GM21723 (cell line): ENCODE results near the gene PAK1.
"Not testable (repeated sequence)": the region's sequence is repeated elsewhere in the genome, so short reads cannot be mapped to it uniquely, and the experiment has no call there.

Source experiments
- ATAC-seq: cut with Tn5 transposase; IDR thresholded peaks from one replicate; pipeline ENCODE4 v1.9.1; 2021; ENCODE audit warnings: mild to moderate bottlenecking, moderate library complexity; ENCODE audit not compliant: unreplicated experiment

The PAK1 gene

DNA sequence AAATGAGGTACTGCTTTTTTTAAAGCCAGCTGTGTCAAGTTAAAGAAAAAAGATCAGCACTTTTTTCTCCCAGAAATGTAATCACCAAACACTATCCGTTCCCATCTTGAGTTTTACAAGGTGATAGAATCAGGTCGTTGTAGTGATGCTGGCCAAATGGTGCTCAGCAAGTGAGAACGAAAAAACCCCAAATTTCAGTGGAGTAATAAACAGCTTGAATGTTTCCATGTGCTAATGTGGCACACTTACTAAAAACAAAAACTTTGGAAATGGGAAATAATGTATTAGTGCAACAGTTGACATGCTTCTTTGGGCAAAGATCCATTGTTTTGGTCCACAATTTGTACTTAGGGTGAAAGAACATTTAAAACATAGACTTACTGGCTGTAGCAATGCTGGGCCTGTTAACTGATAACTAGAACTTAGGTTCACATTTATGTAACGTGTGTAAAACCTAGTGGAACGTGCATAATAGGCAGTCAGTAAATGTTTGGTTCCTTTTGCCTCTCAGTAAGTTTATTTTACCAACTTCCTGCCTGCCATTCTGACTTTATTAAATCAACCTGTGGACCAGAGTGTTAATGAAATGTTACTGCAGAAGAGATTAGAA lies 157.1 kb downstream of the PAK1 start:
- no peak for ATAC-seq

GRCh38 chr11:77312107-77312506 lies 161.8 kb downstream of the PAK1 start:
- no peak for ATAC-seq

DNA sequence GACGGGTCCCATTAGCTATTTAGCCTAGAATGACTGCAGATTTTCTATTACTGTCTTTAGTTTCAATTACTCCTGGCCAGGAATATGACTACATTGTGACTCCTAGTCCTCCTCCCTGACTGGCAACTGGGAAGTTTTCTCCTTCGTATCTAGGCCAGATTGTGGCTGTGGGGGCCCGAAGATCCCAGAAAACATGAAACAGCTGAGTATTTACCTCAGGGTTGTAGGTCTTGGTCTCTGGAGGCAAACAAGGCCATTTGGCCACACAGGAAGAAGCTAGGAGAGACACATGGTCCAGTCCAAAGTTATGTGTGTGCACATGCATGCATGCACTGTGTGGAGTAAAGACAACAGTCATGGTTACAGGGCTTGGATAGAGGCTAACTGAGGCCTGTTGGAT lies 162.2 kb downstream of the PAK1 start:
- ATAC-seq, result no peak

DNA sequence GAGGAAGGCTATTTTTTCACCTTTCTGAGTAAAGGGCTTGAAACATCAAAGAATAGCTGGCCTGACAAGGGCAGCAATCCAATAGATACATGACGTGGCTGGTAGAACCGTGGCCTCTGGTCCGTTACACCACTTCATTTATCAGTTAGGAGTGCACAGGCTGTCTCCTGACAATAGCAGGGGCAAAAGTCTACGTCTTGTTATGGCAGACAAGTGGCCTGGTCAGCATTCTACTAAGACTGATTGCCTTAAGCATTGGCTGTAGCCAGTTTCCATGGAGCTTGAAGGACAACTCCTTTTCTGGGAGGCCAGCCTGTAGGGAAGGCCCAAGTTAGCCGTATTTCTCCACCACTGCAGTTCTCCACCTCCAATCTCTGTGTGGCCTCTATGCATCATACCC lies 163.2 kb downstream of the PAK1 start:
- ATAC-seq, result no peak

GRCh38 chr11:77309401-77310085 lies 164.4 kb downstream of the PAK1 start:
- ATAC-seq, result no peak

- ATAC-seq, result no peak
Observed at GRCh38 chr11:77308838-77309237, 165.1 kb downstream of the PAK1 start.

DNA sequence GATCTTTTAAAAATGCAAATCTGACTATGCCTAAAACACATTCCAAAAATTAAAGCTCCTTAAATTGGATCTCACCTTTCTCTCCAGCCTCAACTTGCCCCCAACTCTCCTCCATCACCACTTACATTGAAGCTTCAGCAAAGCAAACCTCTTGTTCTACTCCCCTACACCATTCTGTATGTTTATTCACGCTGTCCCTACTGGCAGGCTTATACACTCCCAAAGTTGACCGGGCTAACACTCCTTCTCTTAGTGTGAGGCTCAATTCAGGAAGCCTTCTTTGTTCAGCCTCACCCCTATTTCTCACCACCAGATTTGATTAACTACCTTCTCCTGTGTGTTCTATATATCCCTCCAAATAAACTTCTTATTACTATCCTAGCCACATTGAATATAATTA lies 170.6 kb downstream of the PAK1 start:
- ATAC-seq, result no peak

GRCh38 chr11:77302752-77303151 lies 171.1 kb downstream of the PAK1 start:
- no peak for ATAC-seq

- no peak for ATAC-seq
Observed at GRCh38 chr11:77301510-77301909, 172.4 kb downstream of the PAK1 start, which contains the start of gene GDPD4. TSS of gene GDPD4 (minus strand) at chr11:77301686. CDS start at chr11:77285137, 16,549 bp downstream.

DNA sequence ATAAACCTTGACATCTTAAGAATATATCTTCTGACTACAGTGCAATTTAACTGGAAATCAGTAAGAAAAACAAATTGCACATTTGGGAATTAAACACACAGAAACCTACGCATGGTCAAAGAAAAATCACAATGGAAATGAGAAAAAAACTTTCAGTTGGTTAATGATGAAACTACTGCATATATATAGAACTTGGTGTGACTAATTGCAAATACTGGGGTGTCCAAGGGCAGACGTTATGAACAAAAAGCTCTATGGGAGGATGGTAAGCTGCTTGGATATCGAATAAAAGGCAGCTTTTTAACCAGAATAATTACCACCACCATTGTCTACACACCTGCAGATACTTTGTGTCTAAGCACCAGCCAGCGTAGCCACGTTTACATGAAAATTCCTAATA lies 173.2 kb downstream of the PAK1 start:
- no peak for ATAC-seq

GRCh38 chr11:77300028-77300427 lies 173.9 kb downstream of the PAK1 start:
- not testable (repeated sequence) for ATAC-seq

DNA sequence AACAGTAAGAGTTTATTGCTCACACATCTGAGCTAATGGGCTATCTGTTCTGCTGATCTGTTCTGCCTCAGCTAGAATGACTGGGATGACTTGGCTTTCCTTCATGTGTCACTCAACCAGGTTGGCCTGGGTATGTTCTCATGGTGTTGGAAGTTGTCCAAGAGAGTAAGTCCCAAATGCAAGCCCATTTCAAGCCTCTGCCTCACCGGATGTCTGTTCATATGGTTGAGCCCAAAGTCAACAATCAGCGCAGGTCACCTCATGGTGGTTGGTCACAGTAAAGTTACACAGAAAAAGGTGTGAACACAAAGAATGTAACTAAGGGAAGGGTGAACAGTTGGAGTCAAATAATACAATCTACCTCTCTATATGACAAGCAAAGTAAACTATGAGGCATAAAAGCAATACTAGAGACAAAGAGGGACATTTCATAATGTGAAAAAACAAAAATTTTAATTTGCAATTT lies 174.3 kb downstream of the PAK1 start:
- ATAC-seq, result no peak

DNA sequence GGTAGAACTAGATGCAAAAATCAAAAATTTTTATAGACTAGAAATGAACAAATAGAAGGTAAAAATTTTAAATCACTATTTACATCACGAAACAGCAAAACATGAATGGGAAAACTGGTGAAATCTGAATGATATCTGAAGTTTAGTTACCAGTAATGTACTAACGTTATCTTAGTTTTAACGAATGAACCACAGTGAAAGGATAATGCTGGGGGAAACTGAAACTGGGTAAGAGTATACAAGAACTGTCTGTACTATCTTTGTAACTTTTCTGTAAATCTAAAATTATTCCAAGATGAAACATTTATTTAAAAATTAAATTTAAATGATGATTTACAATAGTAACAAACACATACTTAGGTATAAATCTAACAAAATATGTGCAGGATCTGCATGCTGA lies 179.9 kb downstream of the PAK1 start:
- ATAC-seq, result no peak

- no peak for ATAC-seq
Observed at GRCh38 chr11:77289737-77290136, 184.2 kb downstream of the PAK1 start.

DNA sequence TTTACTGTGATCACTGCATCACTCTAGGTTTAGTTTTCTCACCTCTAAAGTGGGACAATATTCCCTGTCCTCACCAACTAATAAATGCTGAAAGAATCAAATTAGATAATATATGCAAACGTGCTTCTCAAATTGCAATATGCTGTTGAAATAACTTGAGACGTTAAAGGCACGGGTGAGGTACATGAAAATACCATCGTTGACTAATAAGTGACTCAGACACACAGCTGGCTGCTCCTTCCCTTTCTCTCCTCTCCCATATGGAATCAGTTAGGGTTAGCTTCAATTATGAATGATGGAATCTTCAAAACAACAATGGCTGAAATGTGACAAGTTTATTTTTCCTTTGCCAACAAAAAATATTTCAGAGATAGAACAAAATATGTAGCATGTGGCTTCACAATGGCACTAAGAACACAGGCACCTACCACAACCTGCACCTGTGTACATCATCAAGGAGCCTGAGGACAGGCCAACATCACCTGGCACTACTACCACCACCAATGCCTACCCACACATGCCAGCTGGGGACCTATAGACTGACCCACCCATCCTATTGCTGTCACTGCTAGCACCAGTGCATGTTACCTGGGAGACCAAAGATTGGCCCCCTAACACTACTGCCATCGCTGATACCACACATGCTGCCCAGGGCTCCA lies 186.2 kb downstream of the PAK1 start:
- no peak for ATAC-seq

GRCh38 chr11:77287136-77287535 lies 186.8 kb downstream of the PAK1 start:
- ATAC-seq, result no peak

DNA sequence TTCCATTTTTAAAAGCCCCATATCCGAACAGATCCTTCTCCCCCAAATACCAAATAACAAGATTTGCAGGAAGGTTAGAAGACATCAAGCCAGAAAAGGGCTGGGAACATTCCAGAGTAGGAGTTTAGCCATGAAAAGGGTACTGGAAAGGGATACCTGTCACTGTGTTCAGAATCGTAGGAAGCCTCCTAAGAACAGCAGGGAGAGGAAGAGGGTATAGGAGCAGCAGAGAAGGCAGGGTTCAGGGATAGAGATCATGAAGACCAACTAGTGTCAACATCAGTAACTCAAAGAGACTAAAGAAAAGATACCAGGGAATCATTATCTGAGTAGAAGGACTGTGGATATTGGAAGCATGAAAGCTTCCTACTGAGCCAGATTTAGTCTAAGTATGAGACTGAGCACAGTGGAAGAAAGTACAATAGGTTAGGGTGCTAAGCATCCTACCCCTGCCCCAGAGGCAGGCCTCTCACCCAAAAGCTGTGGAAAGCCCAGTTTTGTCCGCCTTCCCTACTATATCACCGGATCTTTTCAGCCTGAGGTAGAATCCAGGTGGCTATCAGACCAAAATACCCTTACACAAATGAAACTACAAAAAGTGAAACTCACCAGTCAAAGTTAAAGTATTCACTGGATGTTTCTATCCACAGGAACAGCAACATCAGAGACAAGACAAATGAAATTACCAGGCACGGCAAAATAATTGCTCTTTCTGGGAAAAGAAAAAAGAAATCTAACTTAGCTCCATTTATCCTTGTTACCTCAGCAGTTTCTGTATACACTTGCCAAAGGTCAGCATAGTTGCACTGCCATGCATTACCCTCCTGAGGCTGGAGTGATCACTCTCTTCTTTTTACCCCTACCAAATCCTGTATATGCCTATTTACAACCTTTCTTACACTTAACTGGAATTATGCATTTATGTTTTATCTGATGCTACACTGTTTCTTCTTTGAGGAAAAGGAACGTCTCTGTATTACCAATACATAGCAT lies 189.1 kb downstream of the PAK1 start:
- ATAC-seq, result no peak

DNA sequence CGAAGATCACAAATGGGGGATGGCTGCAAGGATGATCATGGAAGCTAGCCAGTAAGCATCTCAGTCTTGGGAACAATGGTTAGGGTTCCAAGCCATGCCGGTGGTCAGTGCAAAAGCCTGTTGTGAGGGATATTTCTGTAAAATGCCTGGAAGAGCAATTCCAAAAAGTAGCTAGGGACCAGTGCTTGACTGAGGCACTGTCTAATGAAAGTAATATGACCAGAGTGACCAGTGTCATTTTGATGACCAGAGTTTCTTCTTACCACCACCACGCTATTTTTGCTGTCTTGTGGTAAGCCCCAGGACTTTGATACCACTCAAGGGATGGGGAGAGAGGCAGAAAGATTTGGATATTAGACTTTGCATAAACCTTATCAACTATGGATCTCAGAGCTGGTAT lies 190.8 kb downstream of the PAK1 start:
- no peak for ATAC-seq

GRCh38 chr11:77278595-77279506 lies 195.0 kb downstream of the PAK1 start:
- no peak for ATAC-seq

DNA sequence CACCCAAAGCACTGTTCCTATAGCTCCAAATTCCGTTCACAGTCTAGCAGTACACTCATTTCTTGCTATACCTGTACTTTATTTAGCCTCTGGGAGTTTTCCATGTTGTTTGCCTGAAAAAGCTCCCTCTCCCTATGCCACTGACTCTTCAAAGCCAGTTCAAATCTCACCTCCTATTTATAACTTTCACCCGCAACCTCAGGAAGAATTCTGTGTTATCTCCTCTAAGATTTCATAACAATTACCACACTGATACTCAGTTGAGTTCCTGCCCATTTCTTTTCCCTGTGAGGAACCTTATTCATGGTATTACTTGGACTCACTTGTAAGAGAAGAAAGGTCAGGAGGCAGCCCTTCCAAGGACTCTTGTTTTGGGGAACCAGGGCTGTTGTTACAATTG lies 197.6 kb downstream of the PAK1 start:
- ATAC-seq, result no peak
